Thoracic aorta (tissue), 2 donors: ENCODE measurements around the gene CAMSAP2. TPM values are rescaled to one million over a fixed set of nuclear protein-coding genes. Genes with fewer than 3 reads are reported as not detected.

Experiments
- ATAC-seq: fragments of 150-250 bp; one replicate; pipeline ENCODE4 v1.8.0; 2017; ENCODE audit warnings: low read depth; ENCODE audit not compliant: insufficient number of reproducible peaks, low FRiP score
- DNase-seq: peaks from one replicate; pipeline ENCODE4 v3.0.0-alpha.2; 2020; ENCODE audit warnings: low spot score
- H3K27ac ChIP-seq, 2 donors: fragments of 200-600 bp; sonication (generic); 1 replicate in 1 of 2; 2 replicates in 1 of 2; pipeline ENCODE4 v1.5.1; 2016; ENCODE audit warnings: mild to moderate bottlenecking in 2 of 2, moderate library complexity in 2 of 2
- H3K27me3 ChIP-seq: fragments of 200-600 bp; sonication (generic); replicated peaks from 2 replicates; pipeline ENCODE4 v1.6.0; 2016; ENCODE audit warnings: mild to moderate bottlenecking; ENCODE audit not compliant: insufficient read depth
- H3K36me3 ChIP-seq: fragments of 200-600 bp; sonication (generic); one replicate; pipeline ENCODE4 v1.5.1; 2016
- H3K4me1 ChIP-seq, 2 donors: fragments of 200-600 bp; sonication (generic); 1 replicate in 1 of 2; 2 replicates in 1 of 2; pipeline versions ENCODE4 v1.5.1 to v1.6.0; 2016; ENCODE audit warnings: low read depth in 2 of 2, mild to moderate bottlenecking in 1 of 2; ENCODE audit not compliant: control insufficient read depth in 1 of 2
- H3K4me3 ChIP-seq: fragments of 200-600 bp; sonication (generic); 2 replicates; pipeline ENCODE4 v1.5.1; 2016; ENCODE audit warnings: mild to moderate bottlenecking
- H3K9me3 ChIP-seq: fragments of 200-600 bp; sonication (generic); 2 replicates; pipeline ENCODE4 v1.5.1; 2016
- total RNA-seq, 2 donors: library from RNA; depleted of rRNA; stranded (reverse); fragments of >200 nt; gene quantifications; one replicate each; pipeline versions ENCODE4 v1.1.0 to v1.2.3, GENCODE V29; 2016
- TF ChIP-seq, protein P1 (sequence below): fragments of 200-600 bp; sonication (generic); IDR thresholded peaks from one replicate; pipeline ENCODE4 v1.5.1; 2019; ENCODE audit warnings: antibody characterized with exemption

The CAMSAP2 gene
- total RNA-seq, 2 donors from 2014 or later = 46.4 to 60.7 TPM

- DNase-seq = peak; percentile 72
- Histone ChIP-seq H3K27me3 (no peaks in the 10 kb centered on the region), H3K9me3 (no peaks in the 10 kb centered on the region), H3K4me3 (peak overlapping the region; percentile 82), H3K4me1 (peaks cover 5 to 20% of the 10 kb centered on the region in 2 donors), H3K36me3 (no peaks in the 10 kb centered on the region), H3K27ac (peak overlapping the region; percentile 98 to 99)
- TF ChIP-seq, protein P1, sequence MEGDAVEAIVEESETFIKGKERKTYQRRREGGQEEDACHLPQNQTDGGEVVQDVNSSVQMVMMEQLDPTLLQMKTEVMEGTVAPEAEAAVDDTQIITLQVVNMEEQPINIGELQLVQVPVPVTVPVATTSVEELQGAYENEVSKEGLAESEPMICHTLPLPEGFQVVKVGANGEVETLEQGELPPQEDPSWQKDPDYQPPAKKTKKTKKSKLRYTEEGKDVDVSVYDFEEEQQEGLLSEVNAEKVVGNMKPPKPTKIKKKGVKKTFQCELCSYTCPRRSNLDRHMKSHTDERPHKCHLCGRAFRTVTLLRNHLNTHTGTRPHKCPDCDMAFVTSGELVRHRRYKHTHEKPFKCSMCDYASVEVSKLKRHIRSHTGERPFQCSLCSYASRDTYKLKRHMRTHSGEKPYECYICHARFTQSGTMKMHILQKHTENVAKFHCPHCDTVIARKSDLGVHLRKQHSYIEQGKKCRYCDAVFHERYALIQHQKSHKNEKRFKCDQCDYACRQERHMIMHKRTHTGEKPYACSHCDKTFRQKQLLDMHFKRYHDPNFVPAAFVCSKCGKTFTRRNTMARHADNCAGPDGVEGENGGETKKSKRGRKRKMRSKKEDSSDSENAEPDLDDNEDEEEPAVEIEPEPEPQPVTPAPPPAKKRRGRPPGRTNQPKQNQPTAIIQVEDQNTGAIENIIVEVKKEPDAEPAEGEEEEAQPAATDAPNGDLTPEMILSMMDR = no peak
- peak; percentile 78 for ATAC-seq
These were observed 407 bp downstream of the CAMSAP2 start for GRCh38 chr1:200738949-200739651.

DNA sequence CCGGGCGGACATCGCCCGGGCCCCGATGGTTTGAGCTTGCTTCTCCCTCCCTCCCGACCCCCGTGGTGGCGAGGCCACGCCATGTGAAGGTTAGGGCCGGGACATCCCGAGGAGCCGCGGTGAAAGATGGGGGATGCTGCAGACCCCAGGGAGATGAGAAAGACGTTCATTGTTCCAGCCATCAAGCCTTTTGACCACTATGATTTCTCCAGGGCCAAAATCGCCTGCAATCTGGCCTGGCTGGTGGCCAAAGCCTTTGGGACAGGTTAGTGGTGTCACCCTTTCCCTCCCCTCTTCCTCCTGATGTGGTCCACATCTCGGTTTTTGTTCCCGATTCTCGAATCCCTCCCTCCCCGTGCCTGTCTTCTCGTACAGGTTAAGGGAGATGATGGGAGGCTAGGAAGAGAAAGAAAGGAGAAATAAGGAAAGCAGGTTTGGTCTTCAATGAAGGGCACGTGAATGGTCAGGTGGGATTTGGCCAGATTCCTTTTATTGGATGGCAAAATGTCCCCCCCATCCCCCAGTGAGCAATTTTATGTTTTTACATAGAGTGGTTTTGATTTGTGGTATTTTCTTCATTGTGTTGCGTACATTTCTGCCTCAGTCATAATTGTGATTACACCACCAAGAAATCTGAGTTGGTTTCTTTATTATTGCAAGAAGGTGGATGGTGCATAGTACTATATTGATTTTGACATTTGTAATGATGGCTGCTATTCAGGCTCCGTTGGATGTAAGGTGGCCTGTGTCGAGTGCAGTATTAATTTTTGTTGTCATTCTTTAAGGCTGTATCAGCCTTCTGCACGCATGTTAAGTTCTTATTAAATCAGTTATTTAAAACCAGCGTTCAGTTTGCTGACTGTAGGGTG, 1.2 kb downstream of the CAMSAP2 start:
- DNase-seq (no peak), ATAC-seq (no peak)
- Histone ChIP-seq H3K27ac (peak overlapping the region; percentile 98 to 99), H3K36me3 (no peaks in the 10 kb centered on the region), H3K9me3 (no peaks in the 10 kb centered on the region), H3K27me3 (no peaks in the 10 kb centered on the region), H3K4me3 (peak overlapping the region; percentile 82), H3K4me1 (peaks cover 5 to 28% of the 10 kb centered on the region in 2 donors)
- TF ChIP-seq, protein P1 = no peak

DNA sequence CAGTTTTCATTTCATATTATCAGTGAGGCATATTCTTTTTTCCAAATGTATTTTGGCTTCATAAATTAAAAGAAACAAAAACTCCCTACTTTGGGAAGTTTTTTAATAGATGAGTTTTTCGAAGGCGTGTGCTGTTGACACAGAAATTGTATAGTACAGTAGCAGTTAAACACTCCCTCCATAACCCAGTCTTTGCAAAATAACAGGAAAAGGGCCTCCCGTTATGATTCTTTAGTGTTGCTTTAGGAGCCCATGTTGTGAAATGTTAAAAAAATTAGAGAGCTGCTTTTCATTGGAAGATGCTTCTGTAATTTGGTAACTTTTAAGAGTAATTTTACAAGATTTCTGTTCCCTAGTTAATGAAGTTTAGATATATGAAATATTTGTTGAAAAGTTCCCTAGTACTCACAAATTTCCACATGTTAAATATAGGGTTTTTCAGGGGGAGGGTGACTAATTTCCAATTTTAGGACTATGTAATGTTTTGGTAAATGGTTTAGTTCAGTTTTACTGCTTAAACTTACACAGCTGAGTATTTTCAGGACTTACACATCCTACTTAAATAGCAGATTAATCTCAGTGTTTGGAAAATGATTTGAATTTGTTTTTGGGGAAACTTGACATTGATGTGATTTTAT, 2.0 kb downstream of the CAMSAP2 start:
- Histone ChIP-seq H3K4me3 (peak overlapping the region; percentile 82), H3K27ac (no peak overlapping the region), H3K9me3 (no peaks in the 10 kb centered on the region), H3K36me3 (no peaks in the 10 kb centered on the region), H3K4me1 (peaks cover 5 to 36% of the 10 kb centered on the region in 2 donors), H3K27me3 (no peaks in the 10 kb centered on the region)
- ATAC-seq (no peak), DNase-seq (no peak)
- TF ChIP-seq, protein P1 = no peak

GRCh38 chr1:200741551-200742207, 3.0 kb downstream of the CAMSAP2 start:
- H3K36me3 ChIP-seq = no peaks in the 10 kb centered on the region
- H3K4me3 ChIP-seq = peak overlapping the region; percentile 82
- no peak overlapping the region for H3K27ac ChIP-seq
- H3K4me1 ChIP-seq = peaks cover 5 to 41% of the 10 kb centered on the region in 2 donors
- TF ChIP-seq, protein P1 = no peak
- ATAC-seq = no peak
- no peaks in the 10 kb centered on the region for H3K27me3 ChIP-seq
- no peak for DNase-seq
- H3K9me3 ChIP-seq = no peaks in the 10 kb centered on the region
